GM18870 (cell line): Measurements from ENCODE around the gene TRMT5.

Experiments
- ATAC-seq: cut with Tn5 transposase; IDR thresholded peaks from one replicate; pipeline ENCODE4 v1.9.1; 2021; ENCODE audit warnings: moderate library complexity; ENCODE audit not compliant: unreplicated experiment

Gene TRMT5

GRCh38 chr14:60968099-60968498 is 12.8 kb downstream of the TRMT5 start:
- no peak for ATAC-seq

DNA sequence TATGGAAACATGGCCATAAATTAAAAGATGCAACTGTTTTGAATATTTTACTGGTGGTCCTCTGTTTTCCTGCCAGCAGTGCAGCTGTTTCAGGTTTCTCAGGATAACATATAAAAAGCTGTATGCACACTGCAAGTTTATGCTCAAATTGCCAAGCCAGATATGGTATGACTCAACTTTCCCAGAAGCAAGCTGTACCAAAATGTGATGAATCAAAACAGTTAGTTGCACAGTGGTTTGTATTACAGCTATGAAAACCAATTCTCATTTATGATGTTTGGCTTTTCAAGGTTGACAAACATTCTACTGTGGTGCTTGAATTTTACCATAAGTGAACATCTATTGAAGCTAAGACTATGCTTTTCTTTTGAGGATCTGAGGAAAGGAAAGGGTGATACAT is 15.5 kb downstream of the TRMT5 start:
- ATAC-seq = no peak

DNA sequence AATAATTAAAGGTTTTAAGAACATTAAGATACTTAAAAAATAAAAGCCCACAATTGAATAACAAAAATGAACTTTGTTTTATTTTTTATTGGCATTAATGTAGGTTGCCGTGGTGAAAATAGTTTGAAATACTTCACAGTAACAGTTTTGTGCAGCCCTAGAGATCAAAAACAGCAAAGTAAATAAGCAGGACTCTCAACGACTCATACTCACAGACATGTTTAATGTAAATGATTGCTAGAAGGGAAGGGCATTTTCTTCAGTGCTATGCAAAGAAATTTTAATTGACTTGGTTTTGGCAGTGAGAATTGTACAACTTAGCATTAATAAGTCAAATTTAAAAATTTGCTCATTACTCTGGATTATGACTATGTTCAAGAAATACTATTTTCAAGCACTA is 16.0 kb downstream of the TRMT5 start:
- no peak for ATAC-seq

DNA sequence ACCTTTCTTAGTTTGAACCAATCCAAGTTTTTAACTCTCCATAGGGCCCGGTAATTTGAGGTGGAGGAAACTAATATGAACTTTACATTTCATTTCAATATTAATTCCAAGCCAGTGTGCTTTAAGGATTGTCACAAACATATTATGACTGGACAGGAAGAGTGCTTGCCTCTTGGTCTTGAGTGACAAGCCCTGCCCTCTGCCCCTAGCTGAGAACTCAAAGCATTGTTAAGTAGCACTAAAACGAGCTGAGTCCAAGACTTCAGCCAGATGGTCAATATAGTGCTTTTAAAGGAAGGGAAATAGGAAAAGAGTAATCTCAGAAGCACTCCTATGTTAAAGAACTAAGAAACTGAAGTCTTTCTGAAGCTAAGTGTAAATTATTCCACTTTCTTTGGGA is 17.1 kb downstream of the TRMT5 start:
- no peak for ATAC-seq

- ATAC-seq = no peak
Measured at GRCh38 chr14:60958146-60958545, 22.7 kb downstream of the TRMT5 start.

DNA sequence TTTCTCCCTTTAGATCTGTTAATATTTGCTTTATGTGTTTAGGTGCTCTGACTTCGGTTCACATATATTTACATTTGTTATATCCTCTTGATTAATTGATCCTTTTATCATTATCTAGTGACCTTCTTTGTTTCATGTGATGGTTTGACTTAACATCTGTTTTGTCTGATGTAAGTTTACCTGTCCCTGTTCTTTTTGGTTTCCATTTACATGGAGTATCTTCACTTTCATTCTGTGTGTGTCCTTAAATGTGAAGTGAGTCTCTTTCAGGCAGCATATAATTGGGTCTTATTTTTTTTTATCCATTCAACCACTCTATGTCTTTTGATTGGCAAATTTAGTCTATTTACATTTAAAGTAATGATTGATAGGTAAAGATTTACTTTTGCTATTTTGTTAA is 24.2 kb downstream of the TRMT5 start:
- no peak for ATAC-seq

- no peak for ATAC-seq
Measured at GRCh38 chr14:60956202-60956601, 24.7 kb downstream of the TRMT5 start.

DNA sequence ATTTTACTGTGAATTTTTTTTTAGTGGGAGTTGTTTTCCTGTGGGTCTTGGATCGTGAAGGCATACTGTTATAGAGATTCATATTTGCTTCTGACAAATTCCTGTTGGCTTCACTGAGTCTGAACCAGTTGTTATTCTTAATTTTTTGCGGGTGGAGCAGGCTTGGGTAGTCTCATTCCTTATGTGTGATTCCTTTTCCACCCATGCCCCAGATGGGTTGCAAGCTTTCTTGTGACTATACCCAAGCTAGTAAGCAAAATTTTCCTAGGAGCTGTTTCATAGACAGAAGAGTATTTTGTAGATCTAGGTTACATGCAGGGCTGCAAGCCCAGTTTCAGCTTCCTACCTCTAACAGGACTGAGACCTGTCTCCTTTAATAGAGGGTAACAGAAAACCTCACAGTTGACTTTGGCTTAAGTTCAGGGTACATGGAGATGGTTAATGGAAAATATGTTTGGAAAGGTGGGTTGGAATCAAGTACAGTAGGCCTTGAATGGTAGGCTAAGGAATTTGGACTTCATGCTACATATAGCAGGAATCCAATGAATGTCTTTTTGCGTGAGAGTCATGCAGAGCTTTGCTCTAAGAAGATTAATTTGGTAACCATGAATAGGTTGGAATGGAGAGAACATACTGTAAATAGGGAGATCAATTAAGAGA is 29.0 kb downstream of the TRMT5 start:
- no peak for ATAC-seq

DNA sequence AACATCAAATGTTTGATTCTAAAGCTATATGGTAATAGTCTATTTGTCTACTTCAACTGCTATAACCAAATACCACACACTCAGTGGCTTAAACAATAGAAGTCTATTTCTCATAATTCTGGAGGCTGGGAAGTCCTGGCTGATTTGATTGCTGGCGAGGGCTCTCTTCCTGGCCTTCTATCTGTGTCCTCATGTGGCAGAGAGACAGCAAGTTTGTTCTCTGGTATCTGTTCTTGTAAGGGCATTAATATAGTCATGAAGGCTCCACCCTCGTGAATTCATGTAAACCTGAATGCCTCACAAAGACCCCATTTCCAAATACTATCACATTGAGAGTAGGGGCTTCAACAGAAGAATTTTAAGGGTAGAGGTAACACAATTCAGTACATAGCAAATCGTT is 34.1 kb downstream of the TRMT5 start:
- ATAC-seq = no peak

DNA sequence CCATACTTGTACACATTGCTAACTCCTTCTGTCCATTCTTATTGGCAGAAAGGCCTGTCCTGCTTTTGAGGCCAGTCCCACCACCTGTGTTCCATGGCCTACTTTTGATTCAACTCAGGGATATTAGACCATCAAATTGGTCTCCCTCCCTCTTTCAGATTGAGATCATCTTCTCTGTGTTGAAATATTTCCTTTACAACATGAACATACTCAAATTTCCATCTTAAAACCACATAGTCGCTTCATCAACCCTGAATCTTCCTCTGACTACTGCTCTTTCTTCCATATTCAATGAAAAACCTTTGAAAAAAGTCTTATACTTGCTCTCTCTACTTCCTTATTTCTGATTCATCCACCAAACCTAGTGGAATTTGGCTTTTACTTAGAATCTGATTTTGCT is 34.9 kb downstream of the TRMT5 start:
- ATAC-seq = no peak

DNA sequence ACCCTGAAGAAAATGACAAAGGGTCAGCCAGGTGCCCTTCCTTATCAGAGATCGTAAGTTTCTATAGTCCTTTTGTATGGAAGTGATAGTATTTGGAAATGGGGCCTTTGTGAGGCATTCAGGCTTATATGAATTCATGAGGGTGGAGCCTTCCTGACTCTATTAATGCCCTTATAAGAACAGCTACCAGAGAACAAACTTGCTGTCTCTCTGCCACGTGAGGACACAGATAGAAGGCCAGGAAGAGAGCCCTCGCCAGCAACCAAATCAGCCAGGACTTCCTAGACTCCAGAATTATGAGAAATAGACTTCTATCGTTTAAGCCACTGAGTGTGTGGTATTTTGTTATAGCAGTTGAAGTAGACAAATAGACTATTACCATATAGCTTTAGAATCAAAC is 36.7 kb downstream of the TRMT5 start:
- ATAC-seq = no peak

DNA sequence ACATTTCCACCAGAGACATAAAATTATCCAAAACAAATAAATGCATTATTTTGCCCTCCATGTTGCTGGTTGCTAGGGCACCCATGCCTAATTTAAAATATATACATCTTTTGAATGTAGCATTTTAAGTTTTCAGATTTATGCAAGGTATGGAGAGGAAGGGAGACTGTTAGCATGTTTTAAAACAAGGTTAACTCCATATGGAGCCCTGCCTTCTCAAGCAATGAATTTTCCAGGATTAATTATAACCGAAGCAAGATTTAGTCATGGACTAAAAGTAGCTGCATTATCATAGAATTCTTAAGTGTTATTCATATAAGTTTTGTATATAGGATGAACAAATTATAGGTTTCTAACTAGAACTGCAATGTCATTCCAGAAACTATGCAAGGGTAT is 37.2 kb downstream of the TRMT5 start:
- no peak for ATAC-seq

GRCh38 chr14:60935319-60935718 is 45.6 kb downstream of the TRMT5 start:
- no peak for ATAC-seq

DNA sequence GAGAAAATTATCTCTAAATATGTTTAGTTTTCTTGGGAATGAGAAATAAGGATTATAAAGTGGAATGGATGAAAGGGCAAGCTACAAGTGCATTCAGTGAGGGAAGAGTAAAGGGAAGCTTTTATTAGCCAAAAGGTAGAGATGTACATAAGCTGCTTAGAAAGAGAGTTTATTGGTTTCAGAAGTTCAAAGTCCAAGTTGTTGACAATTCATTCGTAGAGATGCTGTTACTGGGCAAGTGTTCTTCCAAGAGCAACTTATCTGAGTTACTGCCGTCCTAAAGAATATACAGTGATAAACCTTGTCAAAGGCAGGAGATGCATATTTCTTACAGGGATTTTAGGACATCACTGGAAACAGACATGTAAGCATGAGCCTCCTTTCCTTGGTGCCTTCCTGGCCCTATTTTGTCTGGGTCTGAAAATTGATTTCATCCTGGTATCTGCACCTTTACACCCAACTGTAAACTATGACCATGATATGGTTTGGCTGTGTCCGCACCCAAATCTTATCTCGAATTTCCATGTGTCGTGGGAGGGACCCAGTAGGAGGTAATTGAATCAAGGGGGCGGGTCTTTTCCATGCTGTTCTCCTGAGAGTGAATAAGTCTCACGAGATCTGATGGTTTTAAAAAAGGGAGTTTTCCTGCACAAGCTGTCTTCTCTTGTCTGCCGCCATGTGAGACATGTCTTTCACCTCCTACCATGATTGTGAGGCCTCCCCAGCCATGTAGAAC is 46.8 kb downstream of the TRMT5 start:
- ATAC-seq = no peak

DNA sequence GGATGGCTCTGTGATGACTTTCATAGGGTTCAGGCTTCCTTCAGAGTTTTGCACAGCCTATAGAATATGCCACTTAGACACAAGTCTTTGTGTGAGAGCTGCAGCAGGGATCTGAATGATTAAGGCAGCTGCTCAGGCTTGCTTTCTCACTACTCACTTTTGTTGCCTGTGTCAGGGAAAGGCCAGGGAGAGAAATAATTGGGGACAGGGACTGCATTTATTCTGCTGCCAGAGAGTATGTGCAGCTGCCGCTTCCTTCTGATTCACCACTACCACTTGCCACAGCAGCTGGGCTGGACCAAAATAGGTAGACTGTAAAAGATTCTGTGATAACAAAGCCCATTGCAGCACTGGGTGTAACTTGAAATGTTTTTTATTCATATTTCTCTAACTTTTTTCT is 49.7 kb downstream of the TRMT5 start:
- no peak for ATAC-seq

GRCh38 chr14:60926002-60926401 is 54.9 kb downstream of the TRMT5 start:
- ATAC-seq = peak; percentile 97

DNA sequence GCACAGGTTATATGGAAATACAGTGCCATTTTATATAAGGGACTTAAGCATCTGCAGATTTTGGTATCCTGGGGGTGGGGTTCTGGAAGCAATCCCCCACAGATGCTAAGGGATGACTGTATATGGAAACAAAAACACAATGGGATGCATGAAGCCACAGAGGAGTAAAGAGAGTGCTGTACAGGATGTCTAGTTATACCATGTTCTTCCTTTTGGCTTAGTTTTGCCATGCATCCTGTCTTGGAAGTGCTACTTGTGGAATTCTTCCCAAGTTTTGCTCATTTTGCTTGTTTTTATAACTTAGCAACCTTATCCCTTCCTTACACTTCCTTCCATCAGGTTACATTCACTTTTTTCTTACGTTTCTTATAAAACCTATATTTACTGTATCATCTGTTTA is 55.6 kb downstream of the TRMT5 start:
- ATAC-seq = no peak

DNA sequence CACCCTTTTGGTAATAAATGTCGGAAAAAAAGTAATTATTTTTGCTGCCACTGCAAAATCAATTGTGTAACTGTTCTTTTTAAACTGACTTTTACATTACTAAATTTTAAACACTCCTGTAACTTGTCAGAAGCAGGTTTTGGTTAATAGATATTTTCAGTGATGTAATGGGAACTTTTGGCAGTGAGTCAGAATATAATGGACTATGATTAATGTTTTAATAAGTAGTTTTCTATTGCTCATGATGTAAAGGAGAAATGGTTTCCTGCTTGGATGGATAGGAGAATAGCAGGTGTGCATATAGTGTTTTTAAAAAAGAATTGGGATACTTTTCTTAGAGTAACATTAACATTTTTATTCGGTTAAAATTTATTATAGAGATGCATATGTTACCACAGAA is 58.8 kb downstream of the TRMT5 start:
- ATAC-seq = no peak
